ENCODE measurements around the gene HOMER2.
"Not testable (repeated sequence)": the region's sequence is repeated elsewhere in the genome, so short reads cannot be mapped to it uniquely, and the experiment has no call there.

The HOMER2 gene

GRCh38 chr15:82830427-82831173 is 121.9 kb downstream of the HOMER2 start:
- no peak for DNase-seq

GRCh38 chr15:82829234-82829633 is 123.3 kb downstream of the HOMER2 start:
- DNase-seq, result no peak

- DNase-seq, result no peak
These were observed 124.4 kb downstream of the HOMER2 start for GRCh38 chr15:82828075-82828474.

GRCh38 chr15:82823049-82823448 is 129.5 kb downstream of the HOMER2 start:
- no peak for DNase-seq

- DNase-seq, result not testable (repeated sequence)
These were observed 130.7 kb downstream of the HOMER2 start for GRCh38 chr15:82821851-82822250.

- not testable (repeated sequence) for DNase-seq
These were observed 131.1 kb downstream of the HOMER2 start for GRCh38 chr15:82821396-82821795.

GRCh38 chr15:82820128-82820527 is 132.4 kb downstream of the HOMER2 start:
- DNase-seq, result no peak

- DNase-seq, result peak in 1 of 2 donors; percentile 32
These were observed 139.5 kb downstream of the HOMER2 start for GRCh38 chr15:82812994-82813393.

GRCh38 chr15:82810890-82811426 is 141.6 kb downstream of the HOMER2 start:
- DNase-seq, result peak; percentile 64 to 87

- DNase-seq, result peak; percentile 15 to 48
These were observed 142.2 kb downstream of the HOMER2 start for GRCh38 chr15:82810061-82810889.

- DNase-seq, result peak; percentile 97 to 98
These were observed 143.0 kb downstream of the HOMER2 start, which contains the start of gene WHAMM for GRCh38 chr15:82809308-82810060. TSS of gene WHAMM (plus strand) at chr15:82809628. CDS start at chr15:82809727, 99 bp downstream.

GRCh38 chr15:82808634-82809041 is 143.9 kb downstream of the HOMER2 start:
- DNase-seq, result no peak

GRCh38 chr15:82807920-82808633 is 144.4 kb downstream of the HOMER2 start:
- DNase-seq, result no peak

GRCh38 chr15:82805994-82806406 is 146.5 kb downstream of the HOMER2 start, which contains the start of gene FSD2:
TSS of gene FSD2 (minus strand) at chr15:82806069. CDS start at chr15:82787390, 18,679 bp downstream.
- peak in 1 of 2 donors; percentile 38 for DNase-seq

GRCh38 chr15:82804575-82804949 is 148.0 kb downstream of the HOMER2 start:
- no peak for DNase-seq

- DNase-seq, result no peak
These were observed 148.5 kb downstream of the HOMER2 start for GRCh38 chr15:82803793-82804574.

- DNase-seq, result no peak
These were observed 150.0 kb downstream of the HOMER2 start for GRCh38 chr15:82802497-82802896.

GRCh38 chr15:82799183-82799841 is 153.2 kb downstream of the HOMER2 start:
- no peak for DNase-seq
